GM23338 (cell line): ENCODE data around the gene NLRP6. TPM values are rescaled to one million over a fixed set of nuclear protein-coding genes. Genes with fewer than 3 reads are reported as not detected.

Experiments used
- ATAC-seq: fragments of 200-7000 bp; cut with Tn5 transposase; 3 replicates; pipeline ENCODE4 v1.9.1; 2020
- DNase-seq: peaks from one replicate; pipeline ENCODE4 v3.0.0-alpha.2; 2015; ENCODE audit warnings: low spot score
- H2AFZ ChIP-seq: fragments of 200-600 bp; sonication (generic); 2 replicates; pipeline ENCODE4 v1.8.0; 2016; ENCODE audit warnings: antibody characterized with exemption, mild to moderate bottlenecking, moderate library complexity
- H3F3A ChIP-seq: fragments of 200-600 bp; sonication (generic); replicated peaks from 2 replicates; pipeline ENCODE4 v1.8.0; 2017; ENCODE audit warnings: antibody characterized with exemption, mixed run types, low read depth
- H3K27ac ChIP-seq: fragments of 200-600 bp; sonication (generic); 2 replicates; pipeline ENCODE4 v1.6.1; 2016; ENCODE audit warnings: low read depth
- H3K27me3 ChIP-seq: fragments of 200-600 bp; sonication (generic); 2 replicates; pipeline ENCODE4 v1.8.0; 2016; ENCODE audit warnings: mild to moderate bottlenecking, mixed run types, moderate library complexity; ENCODE audit not compliant: insufficient read depth
- H3K36me3 ChIP-seq: fragments of 200-600 bp; sonication (generic); 2 replicates; pipeline ENCODE4 v1.8.0; 2016; ENCODE audit warnings: mild to moderate bottlenecking; ENCODE audit not compliant: insufficient read depth
- H3K4me1 ChIP-seq: fragments of 200-600 bp; sonication (generic); 2 replicates; pipeline ENCODE4 v1.8.0; 2016; ENCODE audit warnings: mild to moderate bottlenecking, moderate library complexity; ENCODE audit not compliant: insufficient read depth
- H3K4me2 ChIP-seq: fragments of 200-600 bp; sonication (generic); 2 replicates; pipeline ENCODE4 v1.7.1; 2017; ENCODE audit warnings: mixed run types
- H3K4me3 ChIP-seq: fragments of 200-600 bp; sonication (generic); 2 replicates; pipeline ENCODE4 v1.6.1; 2016; ENCODE audit warnings: mixed run types
- H3K79me2 ChIP-seq: fragments of 200-600 bp; sonication (generic); replicated peaks from 2 replicates; pipeline ENCODE4 v1.8.0; 2017; ENCODE audit warnings: mild to moderate bottlenecking; ENCODE audit not compliant: insufficient read depth
- H3K9me2 ChIP-seq: fragments of 200-600 bp; sonication (generic); 2 replicates; pipeline ENCODE4 v1.8.0; 2017; ENCODE audit not compliant: insufficient read depth
- H4K20me1 ChIP-seq: fragments of 200-600 bp; sonication (generic); replicated peaks from 2 replicates; pipeline ENCODE4 v1.8.0; 2017; ENCODE audit warnings: mild to moderate bottlenecking; ENCODE audit not compliant: insufficient read depth
- H3K27ac Mint-ChIP-seq: 2 replicates; pipeline ENCODE4 v1.8.0; 2020; ENCODE audit warnings: inconsistent platforms, mild to moderate bottlenecking, moderate library complexity, mixed read lengths
- H3K27me3 Mint-ChIP-seq: 3 replicates; pipeline ENCODE4 v1.8.0; 2022; ENCODE audit warnings: low read depth, mild to moderate bottlenecking, moderate library complexity, mixed read lengths, inconsistent platforms; ENCODE audit not compliant: insufficient read depth, poor library complexity
- H3K36me3 Mint-ChIP-seq: 3 replicates; pipeline ENCODE4 v1.8.0; 2021; ENCODE audit warnings: low read depth, mild to moderate bottlenecking, inconsistent platforms, moderate library complexity, mixed read lengths
- H3K4me1 Mint-ChIP-seq: 3 replicates; pipeline ENCODE4 v1.8.0; 2020; ENCODE audit warnings: mild to moderate bottlenecking, inconsistent platforms, mixed read lengths
- H3K4me3 Mint-ChIP-seq: 3 replicates; pipeline ENCODE4 v1.8.0; 2021; ENCODE audit warnings: moderate library complexity, mild to moderate bottlenecking, inconsistent platforms, mixed read lengths
- H3K9me3 Mint-ChIP-seq: 3 replicates; pipeline ENCODE4 v1.8.0; 2020; ENCODE audit warnings: moderate library complexity, mild to moderate bottlenecking, inconsistent platforms, mixed read lengths
- CREB1 ChIP-seq: fragments of 250-450 bp; sonication (Bioruptor Pico); IDR thresholded peaks from 2 replicates; pipeline ENCODE4 v1.5.0; 2020; ENCODE audit warnings: low read depth, mild to moderate bottlenecking, moderate library complexity
- CTCF ChIP-seq, 2 experiments: fragments of 200-600 bp in 1 of 2; sonication (generic) in 1 of 2; conservative IDR thresholded peaks; 2 replicates each; pipeline versions ENCODE4 v1.5.1 to v1.6.1; 2016 to 2017; ENCODE audit warnings: antibody characterized with exemption in 2 of 2, low read depth in 2 of 2, mild to moderate bottlenecking in 2 of 2, moderate library complexity in 1 of 2
- ETS1 ChIP-seq: IDR thresholded peaks from 2 replicates; pipeline ENCODE4 v1.6.1; 2016; ENCODE audit warnings: antibody characterized with exemption
- EZH2 ChIP-seq: fragments of 200-600 bp; sonication (generic); IDR thresholded peaks from one replicate; pipeline ENCODE4 v1.8.0; 2017; ENCODE audit warnings: antibody characterized with exemption, mild to moderate bottlenecking, low read depth; ENCODE audit not compliant: unreplicated experiment
- EZH2phosphoT487 ChIP-seq: fragments of 200-600 bp; sonication (generic); IDR thresholded peaks from one replicate; pipeline ENCODE4 v1.8.1; 2018; ENCODE audit warnings: antibody characterized with exemption; ENCODE audit not compliant: unreplicated experiment
- JUNB ChIP-seq: IDR thresholded peaks from one replicate; pipeline ENCODE4 v1.6.1; 2016; ENCODE audit warnings: antibody characterized with exemption; ENCODE audit not compliant: unreplicated experiment
- NANOG ChIP-seq: IDR thresholded peaks from 2 replicates; pipeline ENCODE4 v1.6.1; 2016; ENCODE audit warnings: antibody characterized with exemption, borderline replicate concordance
- POLR2AphosphoS5 ChIP-seq: IDR thresholded peaks from 2 replicates; pipeline ENCODE4 v1.6.1; 2016; ENCODE audit warnings: antibody characterized with exemption, low read depth
- REST ChIP-seq: IDR thresholded peaks from one replicate; pipeline ENCODE4 v1.6.1; 2018; ENCODE audit warnings: antibody characterized with exemption; ENCODE audit not compliant: unreplicated experiment
- STAT1 ChIP-seq: IDR thresholded peaks from one replicate; pipeline ENCODE4 v1.6.1; 2016; ENCODE audit warnings: antibody characterized with exemption; ENCODE audit not compliant: unreplicated experiment
- ZNF114 ChIP-seq: fragments of 250-450 bp; sonication (Bioruptor Pico); IDR thresholded peaks from 2 replicates; pipeline ENCODE4 v1.5.0; 2020; ENCODE audit warnings: mild to moderate bottlenecking, moderate library complexity
- ZNF331 ChIP-seq: fragments of 250-450 bp; sonication (Bioruptor Pico); IDR thresholded peaks from 2 replicates; pipeline ENCODE4 v1.5.0; 2020; ENCODE audit warnings: low read depth, mild to moderate bottlenecking, moderate library complexity
- ZNF462 ChIP-seq: fragments of 250-450 bp; sonication (Bioruptor Pico); IDR thresholded peaks from 2 replicates; pipeline ENCODE4 v1.5.0; 2020; ENCODE audit warnings: mild to moderate bottlenecking, moderate library complexity
- polyA plus RNA-seq: library from polyadenylated mRNA; unstranded; fragments of >200 nt; fragmentation: Nextera tagmentation; extraction: Ambion mirVana; gene quantifications from 2 replicates; pipeline ENCODE4 v1.2.1, GENCODE V29; 2016
- total RNA-seq: library from RNA; depleted of rRNA; stranded (reverse); fragments of >200 nt; shearing (Covaris generic); gene quantifications from 2 replicates; pipeline ENCODE4 v1.2.3, GENCODE V29; 2014

NLRP6 gene
- total and polyA plus RNA-seq, 2 experiments from 2014 or later: 0.15 to 0.73 TPM

GRCh38 chr11:232783-233565 is 45.2 kb upstream of the NLRP6 start:
- TF ChIP-seq ZNF114 (CRISPR knock-in tag) (no peak), ZNF462 (CRISPR knock-in tag) (no peak), NANOG (no peak), EZH2 (no peak), STAT1 (no peak), REST (no peak), EZH2phosphoT487 (no peak), POLR2AphosphoS5 (no peak), JUNB (no peak), CREB1 (no peak), ETS1 (no peak), CTCF (conservative IDR thresholded peaks at IDR 0.05; ENCODE audit: low read depth in 2 of 2) (no peak), ZNF331 (CRISPR knock-in tag) (no peak)
- H3K9me3 Mint-ChIP-seq: no peaks in the 10 kb centered on the region
- Histone ChIP-seq H4K20me1 (peaks cover 5% of the 10 kb centered on the region), H2AFZ (no peak overlapping the region), H3K4me1 (peaks cover 10% of the 10 kb centered on the region), H3K79me2 (peaks cover 14% of the 10 kb centered on the region), H3F3A (0 out of 2 replicates have a peak, but pooled peaks cover 5% of the 10 kb centered on the region), H3K4me2 (no peak overlapping the region), H3K27ac (no peak overlapping the region), H3K9me2 (no peaks in the 10 kb centered on the region), H3K36me3 (no peaks in the 10 kb centered on the region), H3K27me3 (no peaks in the 10 kb centered on the region), H3K4me3 (no peak overlapping the region)
- H3K36me3 Mint-ChIP-seq: no peaks in the 10 kb centered on the region; the same call in 2 of the 3 replicates
- no peak for ATAC-seq
- H3K27me3 Mint-ChIP-seq: peaks cover 6% of the 10 kb centered on the region
- no peak for DNase-seq
- H3K27ac Mint-ChIP-seq: no peak overlapping the region
- 0 out of 3 replicates have a peak, but pooled peaks cover 4% of the 10 kb centered on the region for H3K4me1 Mint-ChIP-seq
- H3K4me3 Mint-ChIP-seq: no peak overlapping the region
